PC-3 (cell line): Measurements from ENCODE around the gene EFHC2.

Source experiments
- CTCF ChIP-seq: fragments of 300-600 bp; sonication (generic); conservative IDR thresholded peaks from 2 replicates; pipeline ENCODE4 v1.5.1; 2017; ENCODE audit warnings: antibody characterized with exemption, low read depth, mild to moderate bottlenecking, low read length
- EZH2phosphoT487 ChIP-seq: fragments of 300-600 bp; sonication (generic); IDR thresholded peaks from 2 replicates; pipeline ENCODE4 v1.6.1; 2018; ENCODE audit warnings: mild to moderate bottlenecking, antibody characterized with exemption, low read length, borderline replicate concordance

- no peak for TF ChIP-seq CTCF
- no peak for TF ChIP-seq EZH2phosphoT487
Measured at GRCh38 chrX:44162964-44163475, 180.5 kb downstream of the EFHC2 start.
